GM19438 (cell line): Measurements from ENCODE around the gene USHBP1.

Experiments
- ATAC-seq: cut with Tn5 transposase; IDR thresholded peaks from one replicate; pipeline ENCODE4 v1.9.1; 2021; ENCODE audit warnings: low read depth; ENCODE audit not compliant: unreplicated experiment

USHBP1 gene

DNA sequence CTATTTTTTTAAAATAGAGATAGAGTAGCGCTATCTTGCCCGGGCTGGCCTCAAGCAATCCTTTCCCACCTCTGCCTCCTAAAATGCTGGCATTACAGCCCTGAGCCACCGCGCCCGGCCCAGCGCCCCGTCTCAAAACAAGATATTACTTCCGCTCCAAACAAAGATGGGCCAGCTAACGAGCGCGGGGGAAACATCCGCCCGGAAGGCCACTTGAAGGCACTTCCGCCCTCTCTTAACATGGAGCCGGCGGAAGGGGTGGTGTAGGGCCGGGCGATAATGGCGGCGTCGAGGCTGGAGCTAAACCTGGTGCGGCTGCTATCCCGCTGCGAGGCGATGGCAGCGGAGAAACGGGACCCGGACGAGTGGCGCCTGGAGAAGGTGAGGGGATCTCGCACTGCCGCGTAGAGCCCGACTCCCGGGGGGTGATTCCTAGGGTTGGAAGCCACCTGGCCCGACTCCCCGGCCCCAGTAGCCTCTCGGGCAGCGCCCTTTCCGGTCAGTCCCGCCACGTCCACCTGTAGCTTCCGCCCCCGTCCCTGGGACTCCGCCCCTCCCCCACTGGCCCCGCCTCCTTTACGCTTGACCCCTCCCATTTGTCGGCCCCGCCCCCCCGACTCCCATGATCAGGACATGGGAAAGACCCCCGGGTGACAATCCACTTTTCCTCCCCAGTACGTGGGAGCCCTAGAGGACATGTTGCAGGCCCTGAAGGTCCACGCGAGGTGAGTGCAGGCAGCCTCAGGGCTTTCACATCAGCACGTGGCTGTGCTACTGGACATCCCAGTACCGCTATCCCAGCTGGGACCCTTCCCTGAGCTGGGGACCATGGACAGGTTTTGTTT lies 49.2 kb downstream of the USHBP1 start, which contains the start of gene USE1:
USE1 (plus strand) TSS at position 231 of the 845 bp plus-strand sequence; CDS start at position 280, 49 bp downstream.
- ATAC-seq, result peak; percentile 66

GRCh38 chr19:17214508-17215126 lies 49.9 kb downstream of the USHBP1 start:
- ATAC-seq, result no peak

DNA sequence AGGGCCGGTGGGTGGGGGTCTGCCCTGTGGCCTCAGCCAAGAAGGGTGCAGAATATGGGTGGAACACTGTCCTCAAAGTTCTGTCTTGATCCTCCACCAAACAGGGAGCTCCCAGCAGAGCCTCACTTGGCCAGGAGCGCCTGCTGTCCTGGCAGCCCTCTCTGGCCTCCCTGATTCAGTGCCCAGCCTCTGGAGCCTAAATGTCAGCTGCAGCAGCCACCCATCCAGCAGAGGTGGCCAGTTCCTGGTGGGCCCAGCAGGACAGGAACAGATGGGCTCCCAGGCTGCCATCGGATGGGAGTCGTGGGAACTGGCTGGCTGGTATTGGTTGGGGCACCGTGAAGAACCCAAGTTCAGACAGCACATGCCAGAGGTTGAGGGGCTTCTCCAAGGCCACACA lies 51.2 kb downstream of the USHBP1 start:
- no peak for ATAC-seq

- no peak for ATAC-seq
Measured at GRCh38 chr19:17211547-17212446, 52.7 kb downstream of the USHBP1 start.

DNA sequence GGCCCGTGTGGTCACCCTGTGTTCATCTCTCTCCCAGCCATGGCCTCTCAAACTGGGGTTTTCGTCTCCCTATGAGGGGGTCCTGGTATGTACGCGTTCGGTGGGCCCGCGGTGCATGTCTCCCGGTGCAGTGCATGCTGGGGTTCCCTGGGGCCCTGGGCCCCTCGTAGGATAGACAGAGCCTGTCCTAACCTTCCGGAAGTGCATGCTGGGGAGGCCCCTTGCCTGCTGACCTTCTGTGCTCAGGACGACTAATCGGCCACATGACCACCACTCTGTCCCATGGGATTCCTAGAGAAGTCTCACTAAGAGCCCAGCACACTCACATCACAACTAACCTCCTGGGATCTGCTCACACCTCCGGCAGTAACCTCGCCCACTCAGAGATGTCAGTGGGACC lies 54.2 kb downstream of the USHBP1 start:
- no peak for ATAC-seq

DNA sequence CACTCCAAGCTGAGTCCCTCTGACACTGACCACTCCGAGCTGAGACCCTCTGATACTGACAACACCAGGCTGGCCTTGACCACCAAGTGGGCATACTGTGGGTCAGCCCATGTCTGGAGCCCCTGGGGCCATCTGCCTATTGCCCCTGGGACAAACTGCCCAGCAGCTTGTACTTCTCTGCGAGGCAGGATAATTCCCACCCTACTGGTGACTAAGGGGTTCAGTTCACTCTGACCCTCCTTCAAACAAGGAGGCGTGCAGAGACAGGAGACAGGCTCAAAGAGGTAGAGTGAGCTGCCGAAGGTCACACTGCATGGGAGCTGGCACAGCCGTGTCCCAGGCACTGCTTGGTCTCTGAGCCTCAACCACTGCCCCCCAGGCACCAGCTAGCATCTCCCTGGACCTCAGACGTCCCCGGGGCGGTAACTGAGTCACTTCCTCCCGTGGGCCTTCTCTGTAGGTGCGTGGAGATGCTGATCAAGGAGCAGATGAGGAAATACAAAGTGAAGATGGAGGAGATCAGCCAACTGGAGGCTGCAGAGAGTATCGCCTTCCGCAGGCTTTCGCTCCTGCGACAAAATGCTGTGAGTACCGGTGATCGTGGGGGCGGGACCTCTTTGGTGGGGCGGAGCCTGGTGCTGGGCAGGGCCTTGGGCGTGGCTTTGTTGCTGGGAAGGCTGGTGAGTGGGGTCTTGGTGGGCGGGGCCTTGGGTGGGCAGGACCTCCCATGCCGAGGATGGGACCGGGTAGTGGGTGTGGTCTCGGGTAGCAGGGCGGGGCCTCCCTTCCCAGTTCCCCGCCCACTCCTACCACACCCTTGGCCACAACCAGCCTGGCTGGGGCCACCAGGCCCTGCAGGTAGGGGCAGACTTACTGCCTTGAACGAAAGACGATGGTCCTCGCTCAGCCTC lies 55.2 kb downstream of the USHBP1 start:
- no peak for ATAC-seq

- ATAC-seq, result no peak
Measured at GRCh38 chr19:17206736-17207581, 57.6 kb downstream of the USHBP1 start.

DNA sequence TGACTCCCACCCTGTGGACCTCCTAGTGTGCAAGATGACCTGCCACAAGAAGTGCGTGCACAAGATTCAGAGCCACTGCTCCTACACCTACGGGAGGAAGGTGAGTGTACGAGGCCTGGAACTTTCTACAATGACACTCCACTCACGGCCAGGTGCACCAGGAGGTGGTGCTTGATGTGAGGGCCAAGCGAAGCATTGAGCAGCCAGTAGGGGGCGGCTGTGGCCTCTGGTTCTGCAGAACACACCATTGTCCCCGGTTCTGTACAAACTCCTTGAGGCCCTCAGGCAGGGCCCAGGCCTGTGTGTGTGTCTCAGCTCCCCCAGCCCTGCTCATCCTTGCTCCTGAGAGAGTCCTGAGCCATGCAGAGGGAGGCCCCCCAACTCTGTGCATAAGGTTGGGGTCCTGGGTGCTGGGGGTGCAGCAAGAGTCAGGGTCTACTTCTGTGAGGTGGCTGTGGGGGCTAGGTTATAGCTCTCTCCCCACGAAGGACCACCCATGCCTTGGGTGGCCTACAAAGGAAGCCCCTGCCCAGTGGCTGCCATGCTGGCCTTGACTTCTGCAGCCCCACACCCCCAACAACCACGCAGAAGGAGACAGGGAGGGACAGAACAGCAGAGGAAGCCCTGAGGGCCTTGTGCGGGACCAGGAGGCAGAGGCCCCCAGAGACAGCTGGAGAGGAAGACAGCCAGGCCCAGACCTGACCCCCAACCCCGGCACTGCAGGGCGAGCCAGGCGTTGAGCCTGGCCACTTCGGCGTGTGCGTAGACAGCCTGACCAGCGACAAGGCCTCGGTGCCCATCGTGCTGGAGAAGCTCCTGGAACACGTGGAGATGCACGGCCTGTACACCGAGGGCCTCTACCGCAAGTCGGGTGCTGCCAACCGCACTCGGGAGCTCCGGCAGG lies 59.1 kb downstream of the USHBP1 start:
- ATAC-seq, result no peak

DNA sequence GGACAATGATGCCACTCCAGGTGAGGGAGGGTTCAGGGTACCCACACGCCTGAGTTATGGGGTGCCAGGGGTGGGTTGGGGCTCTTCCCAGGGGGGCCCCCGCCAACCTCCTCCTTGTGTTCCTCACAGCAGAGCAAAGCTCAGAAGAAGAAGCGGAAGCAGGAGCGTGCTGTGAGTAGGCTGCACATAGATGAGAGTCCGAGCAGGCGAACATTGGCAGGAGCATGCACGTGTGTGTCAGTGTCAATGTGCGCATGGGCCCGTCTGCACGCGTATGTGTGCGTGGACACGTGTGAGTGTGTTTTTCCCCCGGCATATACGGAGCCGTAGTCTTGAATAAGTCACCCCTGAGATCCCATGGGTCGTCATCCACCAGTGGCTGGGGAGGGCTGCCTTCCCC lies 61.8 kb downstream of the USHBP1 start:
- no peak for ATAC-seq

GRCh38 chr19:17202249-17202648 lies 62.3 kb downstream of the USHBP1 start:
- ATAC-seq, result no peak

- no peak for ATAC-seq
Measured at GRCh38 chr19:17200408-17201079, 64.0 kb downstream of the USHBP1 start.
